H9 (cell line): ENCODE measurements around the gene LRRC74B. TPM values are rescaled to one million over a fixed set of nuclear protein-coding genes. Genes with fewer than 3 reads are reported as not detected.

Experiments
- DNase-seq: peaks from one replicate; pipeline ENCODE4 v3.0.0-alpha.2; 2017
- H2AFZ ChIP-seq: one replicate; pipeline ENCODE4 v1.6.1; 2013; ENCODE audit warnings: mild to moderate bottlenecking, low read length, control low read depth, moderate library complexity
- H2AK5ac ChIP-seq: 2 replicates; pipeline ENCODE4 v1.6.1; 2013; ENCODE audit warnings: low read length, control low read depth, mixed read lengths; ENCODE audit not compliant: insufficient read length
- H2BK120ac ChIP-seq: one replicate; pipeline ENCODE4 v1.6.1; 2013; ENCODE audit warnings: low read depth, mild to moderate bottlenecking, low read length, control low read depth, inconsistent platforms; ENCODE audit not compliant: poor library complexity, severe bottlenecking
- H2BK12ac ChIP-seq: 2 replicates; pipeline ENCODE4 v1.6.1; 2013; ENCODE audit warnings: low read length, control low read depth, mixed read lengths, low read depth; ENCODE audit not compliant: insufficient read length
- H2BK15ac ChIP-seq: 2 replicates; pipeline ENCODE4 v1.6.1; 2013; ENCODE audit warnings: low read depth, low read length, control low read depth
- H2BK20ac ChIP-seq: one replicate; pipeline ENCODE4 v1.6.1; 2013; ENCODE audit warnings: low read depth, mild to moderate bottlenecking, low read length, control low read depth, inconsistent platforms; ENCODE audit not compliant: poor library complexity, severe bottlenecking
- H2BK5ac ChIP-seq: 2 replicates; pipeline ENCODE4 v1.6.1; 2013; ENCODE audit warnings: low read length, control low read depth, mixed read lengths; ENCODE audit not compliant: insufficient read length
- H3K14ac ChIP-seq: 2 replicates; pipeline ENCODE4 v1.6.1; 2013; ENCODE audit warnings: low read length, control low read depth; ENCODE audit not compliant: insufficient read depth
- H3K18ac ChIP-seq: 2 replicates; pipeline ENCODE4 v1.6.1; 2013; ENCODE audit warnings: low read depth, mild to moderate bottlenecking, mixed read lengths, low read length, control low read depth; ENCODE audit not compliant: insufficient read length
- H3K23ac ChIP-seq: 2 replicates; pipeline ENCODE4 v1.6.1; 2013; ENCODE audit warnings: low read length, control low read depth, mixed read lengths, low read depth; ENCODE audit not compliant: insufficient read length
- H3K23me2 ChIP-seq: 2 replicates; pipeline ENCODE4 v1.6.1; 2013; ENCODE audit warnings: low read depth, mild to moderate bottlenecking, mixed read lengths, low read length, control low read depth; ENCODE audit not compliant: insufficient read length, poor library complexity, severe bottlenecking
- H3K27ac ChIP-seq: 2 replicates; pipeline ENCODE4 v1.5.1; 2013; ENCODE audit warnings: low read length, control low read depth, mixed read lengths, low read depth; ENCODE audit not compliant: insufficient read length
- H3K27me3 ChIP-seq: 2 replicates; pipeline ENCODE4 v1.6.1; 2013; ENCODE audit warnings: low read length, control low read depth, inconsistent platforms; ENCODE audit not compliant: insufficient read depth
- H3K4ac ChIP-seq: 2 replicates; pipeline ENCODE4 v1.6.1; 2013; ENCODE audit warnings: low read depth, mild to moderate bottlenecking, control low read depth, inconsistent platforms, low read length, moderate library complexity
- H3K4me1 ChIP-seq: 2 replicates; pipeline ENCODE4 v1.6.1; 2013; ENCODE audit warnings: low read length, control low read depth, inconsistent platforms; ENCODE audit not compliant: insufficient read depth
- H3K4me2 ChIP-seq: 2 replicates; pipeline ENCODE4 v1.6.1; 2013; ENCODE audit warnings: low read length, control low read depth, mixed read lengths; ENCODE audit not compliant: insufficient read length, insufficient read depth
- H3K56ac ChIP-seq: 2 replicates; pipeline ENCODE4 v1.6.1; 2013; ENCODE audit warnings: low read depth, mild to moderate bottlenecking, mixed read lengths, low read length, control low read depth; ENCODE audit not compliant: insufficient read length
- H3K79me1 ChIP-seq: 2 replicates; pipeline ENCODE4 v1.6.1; 2013; ENCODE audit warnings: low read depth, mild to moderate bottlenecking, moderate library complexity, low read length, control low read depth, inconsistent platforms; ENCODE audit not compliant: insufficient read depth, poor library complexity, severe bottlenecking
- H3K79me2 ChIP-seq: 2 replicates; pipeline ENCODE4 v1.6.1; 2013; ENCODE audit warnings: low read length, control low read depth, inconsistent platforms; ENCODE audit not compliant: insufficient read depth
- H3K9ac ChIP-seq: 2 replicates; pipeline ENCODE4 v1.6.1; 2013; ENCODE audit warnings: low read length, control low read depth, mixed read lengths; ENCODE audit not compliant: insufficient read length; ENCODE audit errors: extremely low read depth
- H3K9me3 ChIP-seq: one replicate; pipeline ENCODE4 v1.6.1; 2013; ENCODE audit warnings: low read depth, low read length, inconsistent platforms; ENCODE audit not compliant: control insufficient read depth
- H3T11ph ChIP-seq: one replicate; pipeline ENCODE4 v1.6.1; 2013; ENCODE audit warnings: mild to moderate bottlenecking, low read length, control low read depth, inconsistent platforms
- H4K20me1 ChIP-seq: one replicate; pipeline ENCODE4 v1.6.1; 2013; ENCODE audit not compliant: control insufficient read depth, insufficient read length, insufficient read depth
- H4K5ac ChIP-seq: 2 replicates; pipeline ENCODE4 v1.6.1; 2013; ENCODE audit warnings: low read depth, mild to moderate bottlenecking, mixed read lengths, low read length, control low read depth; ENCODE audit not compliant: insufficient read length
- H4K8ac ChIP-seq: replicated peaks from 2 replicates; pipeline ENCODE4 v1.6.1; 2013; ENCODE audit warnings: low read length, control low read depth, mixed read lengths, low read depth; ENCODE audit not compliant: insufficient read length
- H4K91ac ChIP-seq: 2 replicates; pipeline ENCODE4 v1.6.1; 2013; ENCODE audit warnings: low read depth, mild to moderate bottlenecking, moderate library complexity, mixed read lengths, low read length, control low read depth; ENCODE audit not compliant: insufficient read length
- H3K27ac Mint-ChIP-seq, 3 experiments: 2 replicates in 2 of 3; 3 replicates in 1 of 3; pipeline ENCODE4 v1.8.0; 2020 to 2021; ENCODE audit warnings: mixed read lengths in 3 of 3, mild to moderate bottlenecking in 1 of 3, moderate library complexity in 1 of 3
- H3K27me3 Mint-ChIP-seq: 2 replicates; pipeline ENCODE4 v1.8.0; 2021; ENCODE audit warnings: low read depth, mild to moderate bottlenecking, moderate library complexity, mixed read lengths
- H3K36me3 Mint-ChIP-seq, 3 experiments: 2 replicates in 2 of 3; 3 replicates in 1 of 3; pipeline ENCODE4 v1.8.0; 2020 to 2021; ENCODE audit warnings: low read depth in 3 of 3, mixed read lengths in 3 of 3; ENCODE audit not compliant: insufficient read depth in 1 of 3
- H3K4me1 Mint-ChIP-seq, 2 experiments: 2 replicates each; pipeline ENCODE4 v1.8.0; 2020; ENCODE audit warnings: mixed read lengths in 2 of 2
- H3K4me3 Mint-ChIP-seq, 2 experiments: 2 replicates in 1 of 2; 3 replicates in 1 of 2; pipeline ENCODE4 v1.8.0; 2020 to 2021; ENCODE audit warnings: mild to moderate bottlenecking in 2 of 2, mixed read lengths in 2 of 2, moderate library complexity in 1 of 2
- H3K9me3 Mint-ChIP-seq, 2 experiments: 2 replicates in 1 of 2; 3 replicates in 1 of 2; pipeline ENCODE4 v1.8.0; 2020; ENCODE audit warnings: mild to moderate bottlenecking in 2 of 2, mixed read lengths in 2 of 2, moderate library complexity in 1 of 2
- WGBS: extraction: QIAGEN DNeasy Blood & Tissue Kit; methylation state at CpG from one replicate; pipeline ENCODE4 v1.1.7; 2013; ENCODE audit warnings: missing lambda C conversion rate, low lambda C conversion rate, mixed read lengths; ENCODE audit not compliant: insufficient read length; ENCODE audit errors: extremely low coverage; 5-methylcytosine and 5-hydroxymethylcytosine counted together
- total RNA-seq: library from RNA; stranded (reverse); gene quantifications from 2 replicates; pipeline ENCODE4 v1.2.1, GENCODE V29; 2021
- TF ChIP-seq, protein P1 (sequence below): fragments of 200-600 bp; sonication (generic); conservative IDR thresholded peaks from 3 replicates; pipeline ENCODE4 v1.8.0; 2021; ENCODE audit warnings: antibody characterized with exemption, mild to moderate bottlenecking

The LRRC74B gene
- total RNA-seq, 1 experiment from 2014 or later = not detected

DNA sequence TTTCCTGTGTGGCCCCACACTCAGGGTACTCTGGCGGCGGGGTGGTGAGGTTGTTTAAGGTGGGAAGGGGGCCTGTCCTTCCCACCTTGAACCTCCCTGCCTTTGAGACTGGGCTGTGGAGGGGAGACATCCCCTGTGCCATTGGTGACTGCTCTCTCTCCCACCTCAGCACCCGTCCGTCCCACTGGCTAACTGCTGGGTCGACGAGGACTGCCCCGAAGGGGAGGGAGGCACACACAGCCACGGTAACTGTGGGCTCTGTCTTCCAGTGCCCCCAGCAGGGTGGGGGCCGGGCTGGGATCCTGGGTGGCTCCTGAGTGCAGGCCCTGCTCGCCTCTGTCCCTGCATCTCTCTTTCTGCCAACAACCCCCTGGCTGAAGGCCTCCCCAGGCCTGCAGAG lies 23.2 kb upstream of the LRRC74B start:
- Histone ChIP-seq H3K23ac (no peak overlapping the region), H4K5ac (no peak overlapping the region), H3K18ac (no peak overlapping the region), H2BK15ac (no peak overlapping the region), H3K27me3 (no peaks in the 10 kb centered on the region), H3T11ph (no peak overlapping the region), H4K8ac (no peak overlapping the region), H2BK120ac (no peak overlapping the region), H3K4me2 (no peak overlapping the region), H3K79me1 (no peaks in the 10 kb centered on the region), H2BK12ac (no peak overlapping the region), H3K56ac (no peak overlapping the region), H2AFZ (no peak overlapping the region), H3K27ac (no peak overlapping the region), H3K14ac (no peak overlapping the region), H4K20me1 (no peaks in the 10 kb centered on the region), H3K4ac (no peak overlapping the region), H3K79me2 (no peaks in the 10 kb centered on the region), H3K9me3 (no peaks in the 10 kb centered on the region), H2BK20ac (no peak overlapping the region), H3K4me1 (no peaks in the 10 kb centered on the region), H3K9ac (no peak overlapping the region), H3K23me2 (no peaks in the 10 kb centered on the region), H4K91ac (no peak overlapping the region), H2BK5ac (no peak overlapping the region), H2AK5ac (no peak overlapping the region)
- DNase-seq = no peak
- Mint-ChIP-seq H3K4me1 (peaks cover 3 to 10% of the 10 kb centered on the region in 2 experiments; a peak in 3 of 4 replicates), H3K27ac (no peak overlapping the region), H3K4me3 (no peak overlapping the region), H3K27me3 (peaks cover 11% of the 10 kb centered on the region), H3K9me3 (peaks cover 6 to 8% of the 10 kb centered on the region in 2 experiments; a peak in 4 of 5 replicates), H3K36me3 (no peaks in the 10 kb centered on the region)
- WGBS = no CpG with 5 or more reads among the region's 10 CpGs
- TF ChIP-seq, protein P1, sequence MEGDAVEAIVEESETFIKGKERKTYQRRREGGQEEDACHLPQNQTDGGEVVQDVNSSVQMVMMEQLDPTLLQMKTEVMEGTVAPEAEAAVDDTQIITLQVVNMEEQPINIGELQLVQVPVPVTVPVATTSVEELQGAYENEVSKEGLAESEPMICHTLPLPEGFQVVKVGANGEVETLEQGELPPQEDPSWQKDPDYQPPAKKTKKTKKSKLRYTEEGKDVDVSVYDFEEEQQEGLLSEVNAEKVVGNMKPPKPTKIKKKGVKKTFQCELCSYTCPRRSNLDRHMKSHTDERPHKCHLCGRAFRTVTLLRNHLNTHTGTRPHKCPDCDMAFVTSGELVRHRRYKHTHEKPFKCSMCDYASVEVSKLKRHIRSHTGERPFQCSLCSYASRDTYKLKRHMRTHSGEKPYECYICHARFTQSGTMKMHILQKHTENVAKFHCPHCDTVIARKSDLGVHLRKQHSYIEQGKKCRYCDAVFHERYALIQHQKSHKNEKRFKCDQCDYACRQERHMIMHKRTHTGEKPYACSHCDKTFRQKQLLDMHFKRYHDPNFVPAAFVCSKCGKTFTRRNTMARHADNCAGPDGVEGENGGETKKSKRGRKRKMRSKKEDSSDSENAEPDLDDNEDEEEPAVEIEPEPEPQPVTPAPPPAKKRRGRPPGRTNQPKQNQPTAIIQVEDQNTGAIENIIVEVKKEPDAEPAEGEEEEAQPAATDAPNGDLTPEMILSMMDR = no peak
